GM18870 (cell line): ENCODE results near the gene TIPARP.
"Not testable (repeated sequence)": the region's sequence is repeated elsewhere in the genome, so short reads cannot be mapped to it uniquely, and the experiment has no call there.

Experiments used
- ATAC-seq: cut with Tn5 transposase; IDR thresholded peaks from one replicate; pipeline ENCODE4 v1.9.1; 2021; ENCODE audit warnings: moderate library complexity; ENCODE audit not compliant: unreplicated experiment

Gene TIPARP

GRCh38 chr3:156710429-156710828 lies 36.0 kb downstream of the TIPARP start:
- ATAC-seq = no peak

DNA sequence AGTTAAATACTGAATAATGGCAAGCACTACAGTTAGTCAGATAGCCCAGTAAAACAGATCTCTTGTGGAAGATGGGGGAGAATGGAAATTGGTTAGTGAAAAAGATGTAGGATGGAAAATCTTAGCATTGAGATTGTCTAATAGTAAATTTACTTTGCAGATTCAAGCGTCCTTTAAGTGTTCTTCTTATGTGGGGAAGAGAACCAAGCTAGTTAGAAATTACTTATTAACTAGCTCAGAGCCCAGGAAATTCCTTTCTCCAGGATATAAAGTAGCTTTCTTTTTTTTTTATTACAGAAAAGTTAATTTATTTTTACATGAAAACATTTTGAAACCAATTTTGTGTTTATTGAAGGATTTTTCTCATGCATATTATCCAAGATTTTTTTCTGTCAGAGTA lies 36.7 kb downstream of the TIPARP start:
- no peak for ATAC-seq

- peak; percentile 90 for ATAC-seq
Observed at GRCh38 chr3:156711944-156712343, 37.6 kb downstream of the TIPARP start.

DNA sequence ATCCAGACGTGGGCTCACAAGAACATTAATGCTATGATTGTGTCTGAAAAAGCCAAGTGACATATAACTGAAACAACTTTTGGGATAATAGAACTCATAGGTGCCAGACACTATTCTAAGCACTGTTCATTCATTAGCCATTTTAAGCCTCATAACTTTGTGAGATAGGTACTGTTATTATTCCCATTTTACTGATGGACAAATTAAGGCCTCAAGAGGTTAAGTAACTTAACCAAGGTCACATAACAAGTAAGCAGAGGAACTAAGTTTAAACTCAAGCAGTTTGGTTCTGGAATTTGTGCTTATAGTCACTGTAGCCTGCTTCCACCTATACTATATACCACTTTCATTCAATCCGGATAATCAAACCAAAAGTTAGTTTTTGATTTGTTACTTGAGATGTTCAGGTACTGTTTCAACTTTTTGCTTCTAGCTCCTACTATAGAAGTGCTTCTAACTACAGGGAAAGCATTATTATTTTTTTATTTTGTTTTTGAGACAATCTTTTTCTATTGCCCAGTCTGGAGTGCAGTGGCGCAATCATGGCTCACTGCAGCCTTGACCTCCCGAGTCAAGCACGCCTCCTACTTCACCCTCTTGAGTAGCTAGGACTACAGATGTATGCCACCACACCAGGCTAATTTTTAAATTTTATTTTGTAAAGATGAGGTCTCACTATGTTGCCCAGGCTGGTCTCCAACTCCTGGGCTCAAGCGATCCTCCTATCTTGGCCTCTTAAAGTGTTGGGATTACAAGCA lies 41.9 kb downstream of the TIPARP start:
- ATAC-seq = no peak

DNA sequence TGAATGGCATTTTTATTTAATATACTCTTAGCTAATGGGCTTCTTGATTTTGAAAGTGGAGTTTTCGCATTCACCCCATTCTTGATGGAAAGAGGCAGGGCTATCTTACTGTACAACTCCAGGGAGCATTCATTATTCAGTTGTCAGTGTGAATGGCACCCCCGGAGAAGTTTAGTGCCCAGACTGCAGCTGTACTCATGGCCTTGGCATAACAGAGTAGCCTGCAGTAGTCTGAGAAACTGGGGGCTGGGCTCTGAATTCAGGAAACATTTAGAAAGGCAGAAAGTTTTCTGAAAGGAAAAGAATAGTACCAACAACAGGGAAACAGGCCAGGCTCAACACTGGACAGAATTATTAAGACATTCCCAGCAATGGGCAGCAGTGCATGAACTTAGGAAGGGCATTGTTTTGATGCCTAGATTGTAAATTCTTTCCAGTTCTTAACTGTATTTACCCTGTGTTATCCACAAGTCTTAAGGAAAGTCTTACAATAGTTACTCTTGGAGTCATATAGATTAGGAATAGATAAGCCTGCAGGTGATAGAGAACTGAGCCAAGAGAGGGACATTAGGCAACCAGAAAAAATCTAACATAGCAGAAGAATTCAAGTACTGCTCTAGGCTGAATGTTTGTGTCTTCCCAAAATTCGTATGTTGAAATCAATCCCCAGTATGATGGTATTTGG lies 44.4 kb downstream of the TIPARP start:
- no peak for ATAC-seq

- no peak for ATAC-seq
Observed at GRCh38 chr3:156720826-156721225, 46.4 kb downstream of the TIPARP start.

DNA sequence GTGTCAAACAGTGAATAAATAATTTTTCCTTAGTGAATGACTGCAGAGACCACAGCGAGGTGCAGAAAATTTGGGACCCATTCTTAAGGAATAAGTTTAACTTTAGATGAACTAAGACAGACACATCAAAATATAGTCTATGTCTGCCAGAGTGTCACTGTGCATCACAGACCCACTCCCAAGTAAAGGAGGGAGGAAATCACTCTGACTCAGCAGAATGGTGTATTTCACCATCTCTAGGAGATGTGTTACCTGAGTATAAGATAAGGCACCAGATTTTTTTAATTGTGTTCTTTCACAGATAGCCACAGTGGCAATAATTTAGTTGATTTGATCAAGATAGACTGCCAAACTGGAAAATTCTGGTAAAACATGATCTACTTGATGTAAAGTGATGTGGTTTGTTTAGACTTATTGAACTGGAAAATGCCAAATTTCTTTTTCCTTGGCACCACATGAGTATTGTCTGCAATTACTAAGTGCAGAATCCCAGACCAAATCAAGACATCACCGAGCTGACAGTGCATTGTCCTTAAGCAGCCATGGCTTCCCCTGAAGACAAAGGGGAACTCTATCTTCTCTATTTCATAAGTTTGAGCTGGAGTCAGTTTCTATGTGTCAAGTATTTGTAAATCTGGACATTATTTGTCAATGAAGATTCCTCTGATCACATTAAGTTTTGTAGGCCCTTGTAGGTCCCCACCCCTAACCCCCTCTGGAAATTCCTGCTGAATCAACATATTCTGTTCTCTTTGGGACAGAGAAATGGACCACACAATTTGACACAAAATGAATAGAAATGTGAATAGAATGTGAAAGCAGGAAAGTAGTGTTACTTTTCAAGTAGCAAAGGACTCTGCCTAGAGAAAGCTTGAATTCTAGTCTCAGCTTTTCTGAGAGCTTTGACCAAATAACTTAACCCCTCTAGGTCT lies 47.6 kb downstream of the TIPARP start:
- ATAC-seq = no peak

DNA sequence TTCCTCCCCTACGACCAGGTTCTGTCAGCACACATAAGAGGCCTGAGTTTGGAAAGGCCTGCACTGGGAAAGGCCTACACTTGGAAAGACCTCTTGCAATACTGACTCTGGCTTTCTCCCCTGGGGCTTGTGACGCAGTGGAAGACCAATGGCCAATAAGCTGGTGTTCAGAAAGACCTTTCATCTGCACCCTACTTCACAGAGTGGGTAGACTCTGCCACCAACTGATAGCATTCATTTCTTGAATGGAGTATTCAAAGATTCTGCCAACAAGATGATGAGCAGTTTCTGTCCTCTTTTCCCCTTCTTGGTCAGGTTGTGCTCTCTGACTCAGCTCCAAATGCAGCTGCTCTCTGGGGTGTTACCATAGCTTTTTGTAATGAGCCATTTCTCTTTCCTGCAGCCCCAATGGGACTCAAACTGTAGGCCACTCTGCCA lies 48.8 kb downstream of the TIPARP start:
- peak; percentile 33 for ATAC-seq

DNA sequence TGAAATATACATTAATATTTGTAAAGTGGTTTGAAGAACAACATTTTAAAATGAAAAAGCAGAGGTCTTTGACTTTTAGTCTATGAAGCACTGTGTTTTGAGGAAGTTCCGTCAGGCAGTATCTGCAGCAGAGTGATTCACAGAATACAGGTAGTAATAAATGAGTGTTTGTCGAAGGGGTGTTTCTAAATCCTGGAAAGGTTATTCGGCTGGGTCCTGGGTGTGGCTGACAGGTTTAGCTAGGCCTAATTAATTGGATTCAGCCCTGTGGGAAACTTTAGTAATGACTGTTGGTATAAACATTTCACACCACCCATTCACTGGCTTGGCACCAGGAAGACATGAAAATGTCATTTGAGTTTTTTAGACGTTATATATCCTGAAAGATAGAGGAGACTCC lies 51.3 kb downstream of the TIPARP start:
- ATAC-seq = no peak

GRCh38 chr3:156726456-156726855 lies 52.1 kb downstream of the TIPARP start:
- no peak for ATAC-seq

DNA sequence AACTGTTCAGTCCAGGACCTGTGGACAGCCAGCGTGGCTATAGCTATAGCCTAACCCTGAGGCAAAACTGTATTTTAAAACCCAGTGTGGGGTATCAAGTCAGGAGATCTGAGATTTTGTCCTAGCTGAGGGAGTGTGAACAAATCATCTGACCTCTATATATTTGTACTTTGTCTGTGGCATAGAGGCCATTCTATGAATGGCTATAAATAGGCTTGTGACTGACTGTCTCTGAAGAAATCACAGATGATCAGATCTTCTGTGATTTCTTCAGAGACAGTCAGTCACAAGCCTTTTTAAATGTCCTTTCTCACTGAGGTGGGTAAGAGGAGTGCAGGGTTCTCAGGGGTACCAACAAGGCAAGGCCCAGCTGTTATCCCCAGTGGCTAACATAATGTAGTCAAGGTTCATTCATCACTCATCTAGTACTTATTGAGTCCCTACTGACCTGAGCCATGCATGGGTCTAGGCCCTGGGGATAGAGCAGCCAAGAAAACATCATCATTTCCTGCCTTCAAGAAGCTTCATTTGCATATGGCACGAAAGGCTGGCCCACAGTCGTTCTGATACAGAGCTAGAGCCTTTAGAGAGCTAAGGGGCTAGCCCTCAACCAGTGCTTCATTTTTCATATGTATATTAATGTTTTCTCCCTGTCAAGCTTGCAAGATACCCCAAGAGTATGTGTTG lies 53.3 kb downstream of the TIPARP start:
- ATAC-seq = peak; percentile 78

DNA sequence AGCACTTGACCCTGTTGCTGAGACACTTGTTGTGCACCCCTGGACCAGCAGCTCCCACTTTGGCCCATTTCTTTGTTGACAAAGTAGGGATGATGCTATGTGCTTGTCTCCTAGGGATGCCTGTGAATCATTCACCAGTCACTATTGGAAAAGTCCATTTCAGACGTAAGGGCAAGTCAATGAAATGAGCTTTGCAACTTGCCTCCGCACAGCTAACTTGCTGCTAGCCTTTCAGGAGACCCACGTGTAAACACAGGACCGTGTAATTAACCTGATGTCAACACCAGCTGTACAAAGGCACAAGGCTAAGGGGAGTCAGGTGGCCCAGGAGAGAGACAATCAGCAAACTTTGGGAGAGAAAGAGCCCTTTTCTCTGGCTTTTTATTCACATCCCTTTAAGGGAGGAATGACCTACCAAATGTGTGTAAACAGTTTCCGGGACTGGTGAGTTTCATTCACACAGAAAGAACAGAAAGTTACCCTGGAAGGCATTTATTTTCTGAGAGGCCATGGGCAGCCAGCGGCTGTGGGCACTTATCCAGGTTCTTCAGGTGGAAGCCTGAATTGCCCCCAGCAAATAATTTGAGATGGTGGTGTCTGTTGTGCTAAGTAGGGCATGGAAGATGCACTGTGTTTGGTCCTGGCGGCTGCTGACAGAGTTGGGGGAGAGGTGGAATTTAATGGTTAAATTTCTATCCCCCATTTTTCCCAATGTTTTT lies 54.0 kb downstream of the TIPARP start:
- no peak for ATAC-seq

- ATAC-seq = no peak
Observed at GRCh38 chr3:156729460-156730179, 55.2 kb downstream of the TIPARP start.

- ATAC-seq = no peak
Observed at GRCh38 chr3:156731813-156732212, 57.4 kb downstream of the TIPARP start.

- no peak for ATAC-seq
Observed at GRCh38 chr3:156732261-156732660, 57.9 kb downstream of the TIPARP start.

GRCh38 chr3:156732715-156733421 lies 58.5 kb downstream of the TIPARP start:
- no peak for ATAC-seq

DNA sequence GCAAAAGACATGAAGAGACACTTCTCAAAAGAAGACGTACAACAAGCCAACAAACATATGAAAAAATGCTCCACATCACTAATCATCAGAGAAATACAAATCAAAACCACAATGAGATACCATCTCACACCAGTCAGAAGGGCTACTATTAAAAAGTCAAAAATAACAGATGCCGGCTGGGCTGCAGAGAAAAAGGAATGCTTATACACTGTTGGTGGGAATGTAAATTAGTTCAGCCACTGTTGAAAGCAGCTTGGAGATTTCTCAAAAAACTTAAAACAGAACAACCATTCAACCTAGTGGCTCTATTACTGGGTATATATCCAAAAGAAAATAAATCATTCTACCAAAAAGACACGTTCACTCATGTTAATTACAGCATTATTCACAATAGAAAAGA lies 60.3 kb downstream of the TIPARP start:
- ATAC-seq = not testable (repeated sequence)

DNA sequence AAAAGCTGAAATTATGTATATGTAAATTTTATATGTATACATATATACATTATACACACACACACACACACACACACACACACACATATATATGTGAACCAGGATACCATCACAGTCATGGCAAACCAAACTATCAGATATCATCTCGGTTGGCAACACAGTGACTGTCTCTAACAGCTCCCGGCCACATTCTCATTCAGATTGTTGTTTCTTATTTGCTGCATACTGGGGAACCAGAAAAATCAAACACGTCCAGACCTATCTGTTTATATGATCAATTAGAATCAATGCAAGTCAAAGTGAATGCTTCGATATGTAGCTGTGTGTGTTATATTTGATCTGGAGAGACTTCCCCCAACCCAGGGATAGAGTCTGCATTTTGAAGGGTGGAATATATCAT lies 61.1 kb downstream of the TIPARP start:
- no peak for ATAC-seq

DNA sequence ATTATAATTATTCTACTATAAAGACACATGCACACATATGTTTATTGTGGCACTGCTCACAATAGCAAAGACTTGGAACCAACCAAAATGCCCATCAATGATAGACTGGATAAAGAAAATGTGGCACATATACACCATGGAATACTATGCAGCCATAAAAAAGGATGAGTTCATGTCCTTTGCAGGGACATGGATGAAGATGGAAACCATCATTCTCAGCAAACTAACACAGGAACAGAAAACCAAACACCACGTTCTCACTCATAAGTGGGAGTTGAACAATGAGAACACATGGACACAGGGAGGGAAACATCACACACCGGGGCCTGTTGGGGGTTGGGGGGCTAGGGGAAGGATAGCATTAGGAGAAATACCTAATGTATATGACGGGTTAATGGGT lies 62.7 kb downstream of the TIPARP start:
- ATAC-seq = not testable (repeated sequence)
